ENCODE results near the gene RPP30. TPM values are rescaled to one million over a fixed set of nuclear protein-coding genes. Genes with fewer than 3 reads are reported as not detected.

The RPP30 gene
- total and polyA plus RNA-seq, 4 donors, result 11.2 to 22.6 (median 13.0) TPM

GRCh38 chr10:90872648-90873020 lies 860 bp downstream of the RPP30 start:
- peaks cover 3 to 17% (median 12%) of the 10 kb centered on the region in 4 donors for H3K36me3 ChIP-seq (ENCODE audit: control insufficient read depth in 4 of 4, insufficient read depth in 3 of 4, low read depth in 1 of 4, low read length in 3 of 4)
- no peak overlapping the region for H3K27ac ChIP-seq (ENCODE audit: low read depth in 1 of 2, low read length in 2 of 2)
- peaks cover 0 to 5% (median 2%) of the 10 kb centered on the region in 4 donors for H3K9me3 ChIP-seq (ENCODE audit: control insufficient read depth in 4 of 4, low read length in 3 of 4)
- peak overlapping the region; percentile 84 to 96 (median 88) for H3K4me3 ChIP-seq (ENCODE audit: low read depth in 1 of 3, low read length in 3 of 3)
- H3K27me3 ChIP-seq (ENCODE audit: control insufficient read depth in 4 of 4, insufficient read depth in 4 of 4, low read length in 3 of 4), result no peaks in the 10 kb centered on the region
- no peak for TF ChIP-seq FOXA1 (IDR thresholded peaks at IDR 0.05)
- no peak for TF ChIP-seq SP1 (IDR thresholded peaks at IDR 0.05)
- TF ChIP-seq JUND (IDR thresholded peaks at IDR 0.05), result no peak
- TF ChIP-seq CTCF (IDR thresholded peaks at IDR 0.05; ENCODE audit: low read depth, low read length, missing input control), result no peak
- no peak for TF ChIP-seq ZBTB33 (IDR thresholded peaks at IDR 0.05)
- no peak for TF ChIP-seq TAF1 (conservative IDR thresholded peaks at IDR 0.05)
- TF ChIP-seq EGR1 (IDR thresholded peaks at IDR 0.05; ENCODE audit: low read depth in 2 of 2), result no peak
- TF ChIP-seq HNF4A (conservative IDR thresholded peaks at IDR 0.05), result no peak
- no peak for TF ChIP-seq YY1 (IDR thresholded peaks at IDR 0.05)
- no peak for TF ChIP-seq ATF3 (IDR thresholded peaks at IDR 0.05)
- no peak for TF ChIP-seq RXRA (IDR thresholded peaks at IDR 0.05)
- 26% methylated on average over 8 of the region's 8 CpGs for WGBS
- peak overlapping the region in 1 of 2 donors; percentile 79 for H3K9ac ChIP-seq (ENCODE audit: low read depth in 1 of 2, low read length in 2 of 2)
- peaks cover 3 to 23% (median 10%) of the 10 kb centered on the region in 4 donors for H3K4me1 ChIP-seq (ENCODE audit: control insufficient read depth in 4 of 4, insufficient read depth in 4 of 4, low read length in 3 of 4)
- no peak for DNase-seq (ENCODE audit: low spot score)

- Histone ChIP-seq H3K4me1 (ENCODE audit: control insufficient read depth in 4 of 4, insufficient read depth in 4 of 4, low read length in 3 of 4) (peaks cover 0 to 9% (median 7%) of the 10 kb centered on the region in 4 donors), H3K36me3 (ENCODE audit: control insufficient read depth in 4 of 4, insufficient read depth in 3 of 4, low read depth in 1 of 4, low read length in 3 of 4) (peaks cover 7 to 34% (median 21%) of the 10 kb centered on the region in 4 donors), H3K4me3 (ENCODE audit: low read depth in 1 of 3, low read length in 3 of 3) (no peak overlapping the region), H3K27ac (ENCODE audit: low read depth in 1 of 2, low read length in 2 of 2) (no peak overlapping the region), H3K9me3 (ENCODE audit: control insufficient read depth in 4 of 4, low read length in 3 of 4) (no peaks in the 10 kb centered on the region), H3K27me3 (ENCODE audit: control insufficient read depth in 4 of 4, insufficient read depth in 4 of 4, low read length in 3 of 4) (no peaks in the 10 kb centered on the region), H3K9ac (ENCODE audit: low read depth in 1 of 2, low read length in 2 of 2) (no peak overlapping the region)
- TF ChIP-seq GABPA (IDR thresholded peaks at IDR 0.05 in 1 of 2, conservative IDR thresholded peaks at IDR 0.05 in 1 of 2) (no peak), RXRA (IDR thresholded peaks at IDR 0.05) (no peak), NR2F2 (IDR thresholded peaks at IDR 0.05) (no peak), YY1 (IDR thresholded peaks at IDR 0.05) (no peak), CTCF (IDR thresholded peaks at IDR 0.05; ENCODE audit: low read depth, low read length, missing input control) (no peak), FOXA1 (IDR thresholded peaks at IDR 0.05) (no peak), ZBTB33 (IDR thresholded peaks at IDR 0.05) (no peak), RAD21 (IDR thresholded peaks at IDR 0.05) (no peak), JUND (IDR thresholded peaks at IDR 0.05) (no peak), FOXA2 (IDR thresholded peaks at IDR 0.05) (no peak), TAF1 (conservative IDR thresholded peaks at IDR 0.05) (no peak), HNF4A (conservative IDR thresholded peaks at IDR 0.05) (no peak), EGR1 (IDR thresholded peaks at IDR 0.05; ENCODE audit: low read depth in 2 of 2) (no peak), SP1 (IDR thresholded peaks at IDR 0.05) (no peak), ATF3 (IDR thresholded peaks at IDR 0.05) (no peak), REST (IDR thresholded peaks at IDR 0.05) (no peak), HNF4G (IDR thresholded peaks at IDR 0.05) (no peak), MAX (IDR thresholded peaks at IDR 0.05) (no peak)
- 92% methylated on average over 2 of the region's 2 CpGs for WGBS
- DNase-seq (ENCODE audit: low spot score), result no peak
These were observed 7.3 kb downstream of the RPP30 start for GRCh38 chr10:90879062-90879461.

Measured in liver (tissue), 9 donors.